ENCODE data around the gene RHBDL2. TPM values are rescaled to one million over a fixed set of nuclear protein-coding genes. Genes with fewer than 3 reads are reported as not detected.
"Not testable (repeated sequence)": the region's sequence is repeated elsewhere in the genome, so short reads cannot be mapped to it uniquely, and the experiment has no call there.

The RHBDL2 gene
- total RNA-seq, 1 donor from 2014 or later, result not detected

- H3K27ac ChIP-seq (replicated peaks), result no peak overlapping the region
- H3K9me3 ChIP-seq (replicated peaks), result peaks cover 14% of the 10 kb centered on the region
- H3K4me1 ChIP-seq, result no peaks in the 10 kb centered on the region
- no peak for TF ChIP-seq CTCF (IDR thresholded peaks at IDR 0.05; ENCODE audit: borderline replicate concordance)
- H3K4me3 ChIP-seq, result no peak overlapping the region
- peak; percentile 22 for DNase-seq
- intact Hi-C loops (cut with micrococcal nuclease), result no loop called here
- no peaks in the 10 kb centered on the region for H3K36me3 ChIP-seq
- H3K27me3 ChIP-seq (ENCODE audit: low read depth), result no peaks in the 10 kb centered on the region
Measured at GRCh38 chr1:38973659-38974437, 32.2 kb upstream of the RHBDL2 start.

DNA sequence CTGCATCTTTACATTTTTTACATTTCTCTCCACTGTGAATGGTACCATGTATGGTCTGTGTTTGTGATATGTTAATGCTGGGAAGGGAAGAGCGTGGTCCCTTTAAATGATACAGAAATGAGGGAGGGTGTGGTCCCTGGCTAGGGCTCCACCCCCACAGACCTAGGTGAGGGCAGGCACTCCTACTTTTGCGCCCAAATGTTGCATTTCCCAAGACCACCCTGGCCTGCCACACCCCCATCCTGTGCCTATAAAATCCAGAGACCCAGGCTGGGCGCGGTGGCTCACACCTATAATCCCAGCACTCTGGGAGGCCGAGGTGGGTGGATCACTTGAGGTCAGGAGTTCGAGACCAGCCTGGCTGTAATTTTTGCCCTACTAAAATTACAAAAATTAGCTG is 31.5 kb upstream of the RHBDL2 start:
- H3K27me3 ChIP-seq (ENCODE audit: low read depth); H3K36me3 ChIP-seq; H3K4me1 ChIP-seq; H3K27ac ChIP-seq (replicated peaks); intact Hi-C loops (cut with micrococcal nuclease); H3K9me3 ChIP-seq (replicated peaks); DNase-seq; H3K4me3 ChIP-seq: not testable (repeated sequence)

- Histone ChIP-seq H3K4me3 (no peak overlapping the region), H3K4me1 (no peaks in the 10 kb centered on the region)
Measured at GRCh38 chr1:38964140-38964548, 22.5 kb upstream of the RHBDL2 start.

GRCh38 chr1:38962560-38962959 is 20.9 kb upstream of the RHBDL2 start:
- no peaks in the 10 kb centered on the region for H3K36me3 ChIP-seq
- no peaks in the 10 kb centered on the region for H3K27me3 ChIP-seq (ENCODE audit: low read depth)
- no peaks in the 10 kb centered on the region for H3K4me1 ChIP-seq
- no peak overlapping the region for H3K4me3 ChIP-seq
- no peak for DNase-seq
- no peak overlapping the region for H3K27ac ChIP-seq (replicated peaks)
- no peak for TF ChIP-seq CTCF (IDR thresholded peaks at IDR 0.05; ENCODE audit: borderline replicate concordance)
- no peaks in the 10 kb centered on the region for H3K9me3 ChIP-seq (replicated peaks)
- intact Hi-C loops (cut with micrococcal nuclease), result no loop called here

More at GRCh38 chr1:38964140-38964548, 22.5 kb upstream of the RHBDL2 start:
- intact Hi-C loops (cut with micrococcal nuclease), result no loop called here
- Histone ChIP-seq H3K27ac (replicated peaks) (no peak overlapping the region), H3K36me3 (no peaks in the 10 kb centered on the region), H3K27me3 (ENCODE audit: low read depth) (no peaks in the 10 kb centered on the region), H3K9me3 (replicated peaks) (no peaks in the 10 kb centered on the region)
- no peak for DNase-seq
- peak; percentile 20 for TF ChIP-seq CTCF (IDR thresholded peaks at IDR 0.05; ENCODE audit: borderline replicate concordance)

DNA sequence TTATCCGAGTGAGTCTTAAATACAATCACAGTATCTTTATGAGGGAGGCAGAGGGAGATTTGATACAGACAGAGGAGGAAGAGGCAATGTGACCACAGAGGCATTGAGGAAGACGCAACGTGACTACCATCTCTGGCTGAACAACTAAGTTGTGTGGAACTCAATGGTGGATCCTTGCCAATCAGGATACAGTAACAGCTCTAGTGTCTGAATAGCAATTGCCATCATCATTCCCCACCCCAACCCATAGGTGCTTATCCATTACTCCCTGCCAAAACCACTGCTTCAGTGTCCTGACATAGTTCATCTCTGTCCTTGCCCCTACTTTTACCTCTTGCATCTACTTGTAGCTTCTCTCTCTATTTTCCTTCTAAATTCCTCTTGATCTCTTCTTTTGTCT is 20.5 kb upstream of the RHBDL2 start:
- no peak for TF ChIP-seq CTCF (IDR thresholded peaks at IDR 0.05; ENCODE audit: borderline replicate concordance)
- Histone ChIP-seq H3K27ac (replicated peaks) (no peak overlapping the region), H3K9me3 (replicated peaks) (no peaks in the 10 kb centered on the region), H3K36me3 (no peaks in the 10 kb centered on the region), H3K4me3 (no peak overlapping the region), H3K27me3 (ENCODE audit: low read depth) (no peaks in the 10 kb centered on the region), H3K4me1 (no peaks in the 10 kb centered on the region)
- no peak for DNase-seq
- intact Hi-C loops (cut with micrococcal nuclease), result no loop called here

GRCh38 chr1:38958967-38959366 is 17.3 kb upstream of the RHBDL2 start:
- Histone ChIP-seq H3K36me3 (no peaks in the 10 kb centered on the region), H3K27me3 (ENCODE audit: low read depth) (no peaks in the 10 kb centered on the region), H3K9me3 (replicated peaks) (no peaks in the 10 kb centered on the region), H3K27ac (replicated peaks) (no peak overlapping the region), H3K4me1 (no peaks in the 10 kb centered on the region), H3K4me3 (no peak overlapping the region)
- TF ChIP-seq CTCF (IDR thresholded peaks at IDR 0.05; ENCODE audit: borderline replicate concordance), result no peak
- intact Hi-C loops (cut with micrococcal nuclease), result no loop called here
- DNase-seq, result no peak

Measured in left ventricle myocardium inferior (tissue), 1 donor.